Activated naive CD4-positive, alpha-beta T cell treated with anti-CD3 and anti-CD28 coated beads, Interleukin-2, amount 50 U/mL, for 72 hours (primary cell): ENCODE results near the gene DOK3. TPM values are rescaled to one million over a fixed set of nuclear protein-coding genes. Genes with fewer than 3 reads are reported as not detected.

Source experiments
- ATAC-seq, 2 donors: fragments of 150-1000 bp; cut with Tn5 transposase; 2 replicates each; pipeline ENCODE4 v1.10.0; 2021; ENCODE audit warnings: mild to moderate bottlenecking in 2 of 2, moderate library complexity in 2 of 2
- DNase-seq, 2 donors: peaks; one replicate each; pipeline ENCODE4 v3.0.0; 2021 to 2022; ENCODE audit warnings: low spot score in 2 of 2
- H3K27ac Mint-ChIP-seq, 2 donors: one replicate each; pipeline ENCODE4 v1.8.0; 2022; ENCODE audit warnings: mild to moderate bottlenecking in 2 of 2, mixed read lengths in 2 of 2
- H3K36me3 Mint-ChIP-seq, 2 donors: one replicate each; pipeline ENCODE4 v1.8.0; 2022; ENCODE audit warnings: mixed read lengths in 2 of 2
- H3K9me3 Mint-ChIP-seq, 2 donors: one replicate each; pipeline ENCODE4 v1.8.0; 2022; ENCODE audit warnings: mixed read lengths in 2 of 2
- total RNA-seq, 2 donors: library from RNA; stranded (reverse); gene quantifications; one replicate each; pipeline ENCODE4 v1.2.3, GENCODE V29; 2022

DOK3 gene
- total RNA-seq, 2 donors from 2014 or later = 1.8 to 14.9 TPM

- H3K36me3 Mint-ChIP-seq = no peaks in the 10 kb centered on the region
- no peak overlapping the region for H3K27ac Mint-ChIP-seq
- no peaks in the 10 kb centered on the region for H3K9me3 Mint-ChIP-seq
- peak in 1 of 2 donors; percentile 50 for ATAC-seq
- DNase-seq = peak in 1 of 2 donors; percentile 74
Measured at GRCh38 chr5:177456976-177457851, 52.4 kb downstream of the DOK3 start.

GRCh38 chr5:177456591-177456964, 53.0 kb downstream of the DOK3 start:
- DNase-seq (no peak), ATAC-seq (no peak)
- H3K9me3 Mint-ChIP-seq = no peaks in the 10 kb centered on the region
- H3K36me3 Mint-ChIP-seq = no peaks in the 10 kb centered on the region
- no peak overlapping the region for H3K27ac Mint-ChIP-seq

DNA sequence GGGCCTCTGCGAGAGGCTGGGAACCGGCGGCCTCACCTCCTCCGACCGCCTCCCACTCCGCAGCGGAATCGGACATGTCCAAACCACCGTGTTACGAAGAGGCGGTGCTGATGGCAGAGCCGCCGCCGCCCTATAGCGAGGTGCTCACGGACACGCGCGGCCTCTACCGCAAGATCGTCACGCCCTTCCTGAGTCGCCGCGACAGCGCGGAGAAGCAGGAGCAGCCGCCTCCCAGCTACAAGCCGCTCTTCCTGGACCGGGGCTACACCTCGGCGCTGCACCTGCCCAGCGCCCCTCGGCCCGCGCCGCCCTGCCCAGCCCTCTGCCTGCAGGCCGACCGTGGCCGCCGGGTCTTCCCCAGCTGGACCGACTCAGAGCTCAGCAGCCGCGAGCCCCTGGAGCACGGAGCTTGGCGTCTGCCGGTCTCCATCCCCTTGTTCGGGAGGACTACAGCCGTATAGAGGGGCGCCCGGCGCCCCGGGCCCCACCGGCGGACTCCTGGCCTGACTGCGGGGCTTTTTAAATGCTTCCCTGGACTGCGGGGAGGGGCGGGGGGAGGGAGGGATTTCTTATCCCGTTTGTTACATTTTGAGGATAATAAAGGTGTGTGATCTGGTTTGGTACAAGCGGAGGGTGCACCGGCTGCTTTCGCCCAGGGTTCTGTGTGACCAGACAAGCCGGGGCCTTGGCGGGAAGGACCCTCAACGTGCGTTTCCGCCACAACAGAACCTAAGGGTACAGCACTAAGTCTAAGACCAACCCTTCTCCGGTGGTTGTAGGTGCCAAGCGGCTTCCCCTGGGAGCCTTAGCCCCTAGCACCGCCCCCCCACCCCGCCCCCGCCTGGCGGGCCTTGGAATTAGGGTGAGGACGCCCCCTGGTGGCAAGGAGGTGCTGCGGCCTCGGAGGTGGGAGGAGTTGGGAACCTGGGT, 53.7 kb downstream of the DOK3 start:
- Mint-ChIP-seq H3K9me3 (no peaks in the 10 kb centered on the region), H3K36me3 (no peaks in the 10 kb centered on the region), H3K27ac (peak overlapping the region in 1 of 2 donors; percentile 84)
- DNase-seq = peak; percentile 86 to 97
- ATAC-seq = peak; percentile 46 to 49

- DNase-seq = peak; percentile 95 to 98
- peak; percentile 67 to 70 for ATAC-seq
- no peaks in the 10 kb centered on the region for H3K36me3 Mint-ChIP-seq
- peak overlapping the region in 1 of 2 donors; percentile 22 for H3K27ac Mint-ChIP-seq
- H3K9me3 Mint-ChIP-seq = no peaks in the 10 kb centered on the region
Measured at GRCh38 chr5:177455036-177455660, 54.5 kb downstream of the DOK3 start.

DNA sequence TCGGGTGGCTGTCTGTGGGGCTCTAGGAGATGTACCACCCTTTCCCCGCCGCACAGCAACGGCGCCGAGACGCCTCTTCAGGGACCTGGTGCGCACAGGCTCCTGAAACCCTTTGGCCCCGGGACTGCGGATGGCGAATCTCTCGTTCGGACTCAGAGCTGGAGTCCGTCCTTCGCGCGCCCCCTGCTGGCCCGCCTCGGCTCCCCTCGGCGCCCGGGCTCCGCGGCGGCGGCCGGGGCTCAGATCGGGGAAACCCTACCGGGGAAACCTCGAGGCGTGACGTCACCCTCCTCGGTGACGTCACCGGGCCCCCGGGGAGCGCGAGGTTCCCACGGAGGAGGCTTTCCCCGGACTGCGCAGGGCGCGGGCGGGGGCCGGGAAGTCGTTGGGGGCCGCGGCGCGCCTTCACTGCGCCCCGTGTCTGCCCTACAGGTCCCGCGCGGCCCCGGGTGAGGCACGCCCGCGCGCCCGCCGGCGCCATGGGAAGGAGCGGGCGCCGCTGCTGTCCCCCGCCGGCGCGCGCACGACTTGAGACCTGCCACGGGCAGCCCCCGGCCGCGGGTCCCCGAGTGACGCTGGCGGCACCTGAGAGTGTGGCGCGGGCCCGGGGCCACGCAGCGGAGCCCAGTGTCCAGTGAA, 55.1 kb downstream of the DOK3 start:
- no peaks in the 10 kb centered on the region for H3K9me3 Mint-ChIP-seq
- no peaks in the 10 kb centered on the region for H3K36me3 Mint-ChIP-seq
- ATAC-seq (peak; percentile 57 to 62), DNase-seq (peak; percentile 95 to 98)
- no peak overlapping the region for H3K27ac Mint-ChIP-seq

- peak overlapping the region in 1 of 2 donors; percentile 81 for H3K27ac Mint-ChIP-seq
- DNase-seq = no peak
- H3K36me3 Mint-ChIP-seq = no peaks in the 10 kb centered on the region
- no peaks in the 10 kb centered on the region for H3K9me3 Mint-ChIP-seq
- ATAC-seq = no peak
Measured at GRCh38 chr5:177453852-177454396, 55.7 kb downstream of the DOK3 start.

GRCh38 chr5:177452688-177453638, 56.7 kb downstream of the DOK3 start:
- DNase-seq = no peak
- no peaks in the 10 kb centered on the region for H3K36me3 Mint-ChIP-seq
- no peak overlapping the region for H3K27ac Mint-ChIP-seq
- no peak for ATAC-seq
- no peaks in the 10 kb centered on the region for H3K9me3 Mint-ChIP-seq

Other genes with a start within 250 kb of the DOK3 start
- 10 to 100 TPM; 14.8 to 21.5 TPM for gene RAB24, start 206.1 kb downstream of the DOK3 start, total RNA-seq
- gene PRELID1, start 206.0 kb downstream of the DOK3 start, total RNA-seq = 100 to 1,000 TPM; 161 to 206 TPM
- 10 to 100 TPM; 31.4 to 73.9 TPM for gene MXD3, start 197.9 kb downstream of the DOK3 start, total RNA-seq
- 100 to 1,000 TPM in 1 of 2 donors, 10 to 100 TPM in 1; 96.7 to 108 TPM for gene LMAN2, start 158.2 kb downstream of the DOK3 start, total RNA-seq
- 10 to 100 TPM; 22.0 to 77.6 TPM for gene RGS14, start 151.9 kb downstream of the DOK3 start, total RNA-seq
- gene SLC34A1, start 125.4 kb downstream of the DOK3 start, total RNA-seq = under 1 TPM; 0.07 to 0.19 TPM
- not detected for gene PFN3, start 109.2 kb downstream of the DOK3 start, total RNA-seq
- gene F12, start 100.3 kb downstream of the DOK3 start, total RNA-seq = 1 to 10 TPM; 2.2 to 9.8 TPM
- 100 to 1,000 TPM; 104 to 125 TPM for gene GRK6, start 83.2 kb downstream of the DOK3 start, total RNA-seq
- gene PRR7, start 63.0 kb downstream of the DOK3 start, total RNA-seq = 10 to 100 TPM in 1 of 2 donors, 1 to 10 TPM in 1; 4.1 to 11.4 TPM
- 10 to 100 TPM in 1 of 2 donors, 1 to 10 TPM in 1; 5.5 to 20.2 TPM for gene DBN1, start 36.2 kb downstream of the DOK3 start, total RNA-seq
- gene PDLIM7, start 12.2 kb downstream of the DOK3 start, total RNA-seq = 10 to 100 TPM; 44.6 to 47.5 TPM
- 100 to 1,000 TPM in 1 of 2 donors, 10 to 100 TPM in 1; 70.1 to 230 TPM for gene DDX41, start 7.1 kb upstream of the DOK3 start, total RNA-seq
- 100 to 1,000 TPM in 1 of 2 donors, 10 to 100 TPM in 1; 73.1 to 108 TPM for gene FAM193B, start 44.7 kb upstream of the DOK3 start, total RNA-seq
- 100 to 1,000 TPM in 1 of 2 donors, 10 to 100 TPM in 1; 94.0 to 114 TPM for gene TMED9, start 82.4 kb upstream of the DOK3 start, total RNA-seq
- 10 to 100 TPM in 1 of 2 donors, 1 to 10 TPM in 1; 3.8 to 19.8 TPM for gene B4GALT7, start 90.3 kb upstream of the DOK3 start, total RNA-seq